ENCODE results near the gene TSPAN17.
"Not testable (repeated sequence)": the region's sequence is repeated elsewhere in the genome, so short reads cannot be mapped to it uniquely, and the experiment has no call there.

The TSPAN17 gene, protein sequence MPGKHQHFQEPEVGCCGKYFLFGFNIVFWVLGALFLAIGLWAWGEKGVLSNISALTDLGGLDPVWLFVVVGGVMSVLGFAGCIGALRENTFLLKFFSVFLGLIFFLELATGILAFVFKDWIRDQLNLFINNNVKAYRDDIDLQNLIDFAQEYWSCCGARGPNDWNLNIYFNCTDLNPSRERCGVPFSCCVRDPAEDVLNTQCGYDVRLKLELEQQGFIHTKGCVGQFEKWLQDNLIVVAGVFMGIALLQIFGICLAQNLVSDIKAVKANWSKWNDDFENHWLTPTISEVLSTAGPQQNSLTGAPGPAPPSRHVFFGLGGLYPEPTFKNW

GRCh38 chr5:176647030-176647842 is at the start of gene TSPAN17:
Gene TSPAN17 (plus strand): TSS chr5:176647484. CDS start chr5:176647616, 132 bp downstream.
- DNase-seq: peak; percentile 99

DNA sequence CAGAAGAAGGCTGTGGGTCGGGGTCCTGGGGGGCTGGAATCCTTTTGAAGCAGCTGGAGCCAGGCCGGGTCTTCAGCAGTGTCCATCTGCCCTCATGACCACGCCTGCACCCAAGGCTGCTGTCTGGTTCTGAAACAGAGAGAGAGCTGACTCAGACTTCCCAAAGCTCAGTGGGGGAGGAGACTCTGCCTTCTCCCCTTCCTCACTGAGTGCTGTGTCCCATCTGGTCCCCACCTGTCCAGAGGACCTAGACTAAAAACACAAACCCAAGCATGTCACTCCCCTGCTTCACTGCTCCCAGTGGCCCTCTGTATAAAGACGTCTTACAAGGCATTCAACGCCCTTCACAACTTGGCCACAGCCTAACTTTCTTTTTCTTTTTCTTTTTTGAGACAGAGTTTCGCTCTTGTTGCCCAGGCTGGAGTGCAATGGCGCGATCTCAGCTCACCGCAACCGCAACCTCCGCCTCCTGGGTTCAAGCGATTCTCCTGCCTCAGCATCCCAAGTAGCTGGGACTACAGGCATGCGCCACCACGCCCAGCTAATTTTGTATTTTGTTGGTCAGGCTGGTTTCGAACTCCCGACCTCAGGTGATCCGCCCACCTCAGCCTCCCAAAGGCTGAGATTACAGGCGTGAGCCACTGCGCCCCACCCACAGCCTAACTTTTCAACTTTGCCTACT is 47.4 kb upstream of the TSPAN17 start:
- DNase-seq: not testable (repeated sequence)

DNA sequence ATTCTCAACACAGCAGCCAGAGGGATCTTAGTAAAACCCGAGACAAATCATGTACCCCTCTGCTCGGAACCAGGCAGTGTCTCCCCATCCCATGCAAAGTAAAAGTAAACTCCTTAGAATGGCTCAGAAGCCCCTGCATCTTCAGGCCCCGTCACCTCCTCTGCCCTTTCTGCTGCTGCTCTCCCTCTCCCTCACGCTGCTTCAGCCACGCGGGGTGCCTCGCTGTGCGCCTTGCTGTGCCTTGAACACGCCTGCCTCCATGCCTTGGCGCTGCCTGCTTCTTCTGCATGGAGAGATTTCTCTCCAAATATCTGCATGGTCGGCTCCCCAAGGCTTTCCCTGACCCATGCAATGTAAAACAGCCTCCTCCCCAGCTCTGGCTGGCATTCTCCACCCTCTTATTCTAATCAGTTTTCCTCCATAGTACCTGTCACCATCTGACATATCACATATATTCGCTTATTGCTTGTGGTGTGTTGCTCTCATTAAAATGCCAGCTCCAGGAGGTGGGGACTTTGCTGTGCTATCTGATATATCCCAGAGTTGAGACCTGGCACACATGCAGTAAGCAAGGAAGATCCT is 45.3 kb upstream of the TSPAN17 start:
- DNase-seq: no peak

DNA sequence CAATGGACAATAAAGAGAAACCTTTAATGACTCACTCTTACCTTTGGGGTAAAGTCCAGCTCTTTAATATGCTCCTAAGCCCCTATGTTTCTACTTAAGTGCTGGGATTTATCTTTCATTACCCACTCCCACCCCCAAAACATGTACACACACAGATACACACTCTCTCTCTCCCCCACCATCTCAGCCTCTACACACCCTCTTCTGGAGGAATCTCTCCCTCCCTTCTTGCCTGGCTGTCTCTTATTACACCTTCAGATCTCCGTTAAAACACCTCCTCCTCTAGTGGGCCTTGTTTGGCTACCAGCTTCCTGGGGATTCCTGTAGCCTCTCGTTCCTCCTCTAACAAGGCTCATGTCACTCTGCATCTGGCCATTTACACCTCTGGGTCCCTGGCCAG is 44.2 kb upstream of the TSPAN17 start:
- no peak for DNase-seq

GRCh38 chr5:176606032-176606431 is 41.3 kb upstream of the TSPAN17 start:
- no peak for DNase-seq

- no peak for DNase-seq
Measured at GRCh38 chr5:176606875-176607274, 40.4 kb upstream of the TSPAN17 start.

DNA sequence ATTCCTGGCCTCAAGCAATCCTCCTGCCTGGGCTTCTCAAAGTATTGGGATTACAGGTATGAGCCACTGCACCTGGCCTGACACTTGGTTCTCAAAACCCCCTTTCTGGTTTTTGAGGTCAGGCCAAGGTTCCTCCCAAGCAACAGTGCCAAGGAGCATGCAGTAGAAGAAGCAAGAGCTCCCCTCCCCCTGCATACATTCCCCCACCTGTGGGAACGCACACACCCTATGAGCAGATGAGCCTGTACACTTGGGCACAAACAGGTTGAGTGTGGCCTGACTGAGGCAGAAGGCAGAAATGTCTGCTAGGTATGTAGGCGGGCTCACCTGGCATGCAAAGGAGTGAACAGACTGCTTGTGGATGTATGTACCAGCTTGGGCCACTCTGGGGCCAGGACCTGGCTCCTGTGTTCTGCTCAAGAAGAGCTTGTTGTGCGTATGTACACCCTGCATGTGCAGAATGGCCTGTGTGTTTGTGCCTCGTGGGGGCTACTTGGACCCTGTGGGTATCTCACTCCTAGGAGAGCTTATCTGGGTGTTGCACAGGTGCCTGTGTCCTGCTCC is 39.1 kb upstream of the TSPAN17 start:
- DNase-seq: no peak

GRCh38 chr5:176608937-176609723 is 38.2 kb upstream of the TSPAN17 start:
- no peak for DNase-seq

DNA sequence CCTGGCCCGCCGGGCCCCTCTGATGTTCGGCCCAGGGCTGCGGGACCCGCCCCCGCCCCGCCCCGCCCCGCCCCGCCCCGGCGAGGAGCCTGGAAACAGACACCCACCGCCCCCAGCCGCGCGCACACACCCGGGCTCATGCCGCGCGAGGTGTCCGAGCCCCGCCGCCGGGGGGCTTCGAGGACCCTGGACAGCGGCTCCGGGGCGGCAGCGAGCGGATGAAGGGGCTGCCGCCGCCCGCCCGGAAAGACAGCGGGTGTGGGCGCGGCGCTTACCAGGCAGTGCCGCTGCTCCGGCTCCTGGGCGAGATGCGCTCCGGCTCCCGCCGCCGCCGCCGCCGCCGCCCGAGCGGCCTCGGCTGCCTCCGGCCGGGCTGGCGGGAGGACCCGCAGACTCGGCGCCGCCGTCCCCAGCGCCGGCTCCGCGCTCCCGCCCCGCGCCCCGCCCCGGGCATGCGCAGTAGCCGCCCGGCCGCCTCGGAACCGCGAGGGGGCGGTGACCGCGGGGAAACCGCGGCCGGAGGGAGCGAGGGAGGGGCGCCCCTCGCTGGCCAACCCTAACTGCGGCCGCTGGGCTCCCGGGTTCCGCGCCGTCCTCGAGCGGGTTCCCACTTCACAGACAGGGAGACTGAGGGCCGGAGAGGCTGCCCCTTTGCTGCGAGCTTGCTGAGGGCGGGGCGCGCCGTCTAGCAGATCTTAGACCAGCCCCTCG is 37.4 kb upstream of the TSPAN17 start, which contains the start of gene GPRIN1:
GPRIN1 (minus strand) TSS at position 433 of the 711 bp plus-strand sequence. CDS start 10,322 bp downstream, outside the sequence.
- peak; percentile 55 for DNase-seq

DNA sequence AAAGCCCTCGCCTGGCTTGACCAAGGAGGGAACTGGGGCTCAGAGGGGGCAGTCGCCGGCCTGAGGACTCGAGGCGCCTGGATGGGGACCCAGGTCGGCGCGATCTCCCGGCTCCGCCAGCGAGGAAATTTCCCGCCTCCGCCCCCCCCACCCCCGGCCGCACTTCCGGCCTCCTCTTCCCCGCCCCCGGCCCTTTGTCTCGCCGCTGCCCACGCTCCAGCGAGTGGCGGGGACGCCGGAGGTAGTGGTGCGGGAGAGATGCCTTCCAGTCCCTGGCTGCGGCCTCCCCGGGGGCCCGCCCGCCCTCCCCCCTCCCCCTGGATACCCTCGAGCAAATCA is 36.9 kb upstream of the TSPAN17 start:
- no peak for DNase-seq

- peak; percentile 48 for DNase-seq
Measured at GRCh38 chr5:176611435-176611834, 35.8 kb upstream of the TSPAN17 start.

DNA sequence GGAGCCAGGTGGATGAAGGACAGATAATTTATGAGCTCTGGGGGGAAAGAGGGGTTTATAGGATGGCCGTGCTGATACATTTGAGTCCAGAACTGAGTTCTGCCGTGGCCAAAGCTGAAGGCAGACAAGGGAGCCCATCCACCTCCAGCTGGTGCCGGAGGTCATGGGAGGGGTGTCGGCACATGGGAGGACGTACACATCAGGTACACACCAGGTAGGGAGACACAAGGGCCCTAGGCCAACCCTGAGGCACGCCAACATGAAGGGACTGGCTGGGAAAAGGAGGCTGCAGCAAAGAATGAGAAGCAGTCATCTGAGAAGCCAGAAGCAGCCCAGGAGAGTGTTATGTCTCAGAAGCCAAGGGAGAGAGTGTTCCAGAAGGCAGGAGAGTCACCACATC is 35.3 kb upstream of the TSPAN17 start:
- DNase-seq: no peak

- no peak for DNase-seq
Measured at GRCh38 chr5:176612855-176613254, 34.4 kb upstream of the TSPAN17 start.

GRCh38 chr5:176614805-176615478 is 32.3 kb upstream of the TSPAN17 start:
- no peak for DNase-seq

DNA sequence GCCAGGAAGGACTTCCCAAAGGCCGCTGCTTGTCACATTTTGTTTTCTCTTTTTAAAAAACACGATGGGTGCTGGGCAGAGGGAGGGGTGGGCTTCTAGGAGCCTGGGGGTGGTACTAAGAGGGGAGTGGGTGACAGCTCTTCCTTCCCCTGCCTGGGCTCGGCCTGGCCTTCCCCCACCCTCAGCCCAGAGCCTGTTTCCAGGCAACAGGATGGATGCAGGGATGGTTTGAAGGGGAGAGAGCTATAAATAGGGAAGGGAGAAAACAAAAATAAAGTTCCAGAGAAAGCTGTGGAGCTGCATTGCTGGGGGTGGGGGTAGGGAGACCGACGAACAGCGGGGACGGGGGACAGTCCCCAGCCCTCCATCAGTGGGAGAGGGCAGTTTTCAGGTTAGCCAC is 30.8 kb upstream of the TSPAN17 start:
- DNase-seq: no peak

DNA sequence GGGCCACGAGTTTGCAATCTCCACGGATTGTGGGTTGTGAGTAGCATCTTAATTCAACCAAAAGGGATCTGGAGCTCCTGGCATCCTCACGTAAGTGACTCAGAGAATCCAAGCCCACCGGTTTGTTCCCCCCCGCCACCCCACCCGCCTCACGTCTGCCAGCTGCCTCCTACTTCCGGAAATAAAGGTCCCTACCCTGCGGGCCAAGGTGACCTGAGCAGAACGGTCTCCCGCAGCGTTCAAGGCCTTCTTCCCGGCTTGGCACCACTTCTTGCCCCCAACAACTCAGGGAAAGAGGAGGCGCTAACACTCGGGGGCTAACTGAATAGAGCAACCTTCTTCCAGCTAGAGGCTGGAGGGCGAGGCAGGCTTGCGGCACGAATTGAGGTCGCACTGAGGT is 28.5 kb upstream of the TSPAN17 start:
- DNase-seq: no peak

- peak; percentile 78 for DNase-seq
Measured at GRCh38 chr5:176619203-176619568, 28.1 kb upstream of the TSPAN17 start.

GRCh38 chr5:176619569-176620332 is 27.5 kb upstream of the TSPAN17 start:
- DNase-seq: no peak

- DNase-seq: no peak
Measured at GRCh38 chr5:176620333-176620981, 26.8 kb upstream of the TSPAN17 start.
